GM06990 (cell line): ENCODE results near the gene ADCY5.

Experiments used
- DNase-seq: peaks from one replicate; pipeline ENCODE4 v3.0.0-alpha.2; 2011; ENCODE audit not compliant: insufficient read length; ENCODE audit errors: extremely low read depth
- H3K27me3 ChIP-seq: replicated peaks from 2 replicates; pipeline ENCODE4 v1.6.0; 2011; ENCODE audit warnings: low read length; ENCODE audit not compliant: control insufficient read depth, insufficient read depth
- H3K36me3 ChIP-seq: 2 replicates; pipeline ENCODE4 v1.5.1; 2011; ENCODE audit warnings: low read length; ENCODE audit not compliant: control insufficient read depth, insufficient read depth
- H3K4me3 ChIP-seq: replicated peaks from 2 replicates; pipeline ENCODE4 v1.5.1; 2011; ENCODE audit warnings: low read depth, mild to moderate bottlenecking, control low read depth, low read length
- TF ChIP-seq, protein P1 (sequence below): IDR thresholded peaks from 2 replicates; pipeline ENCODE4 v1.5.1; 2011; ENCODE audit warnings: low read length, control low read depth, mild to moderate bottlenecking, inconsistent platforms; ENCODE audit not compliant: insufficient read depth, poor library complexity, severe bottlenecking

Gene ADCY5

DNA sequence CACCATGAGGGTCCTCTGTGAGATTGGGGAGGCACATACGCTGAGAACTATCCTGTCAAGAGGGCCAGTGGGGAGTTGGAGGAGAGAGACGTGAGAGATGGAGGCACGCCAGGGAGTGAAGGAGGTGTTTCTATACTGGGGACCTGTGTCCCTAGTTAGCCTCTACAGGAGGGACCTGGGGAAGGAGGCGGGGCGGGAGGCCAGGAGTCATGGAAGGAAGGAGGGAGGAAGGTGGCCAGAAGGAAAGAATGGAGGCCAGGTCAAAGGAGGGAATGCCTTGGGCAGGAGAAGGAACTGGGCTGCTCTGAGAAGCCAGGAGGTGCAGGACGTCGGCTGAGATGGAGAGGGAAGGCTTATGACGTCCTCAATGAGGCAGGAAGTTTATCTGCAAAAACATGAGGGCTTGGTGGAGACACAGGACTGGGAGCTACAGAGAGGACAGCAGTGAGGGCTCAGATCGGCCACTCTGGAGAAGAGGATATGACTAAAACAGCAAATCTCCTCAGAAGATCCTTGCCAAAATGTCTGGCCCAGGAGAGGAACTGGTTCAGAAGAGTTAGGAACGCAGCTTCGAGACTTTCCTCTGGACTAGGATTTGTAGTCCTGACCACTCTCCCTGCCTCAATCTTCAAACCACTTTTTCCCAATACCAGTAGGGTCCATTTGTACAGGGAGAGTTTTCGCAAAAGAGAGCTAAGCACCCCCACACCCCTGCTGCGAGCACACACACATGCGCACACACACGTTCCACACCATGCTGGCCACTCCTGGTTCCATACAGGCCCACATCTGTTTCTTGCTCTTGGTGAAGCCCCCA lies 59.9 kb downstream of the ADCY5 start:
- no peak for DNase-seq
- TF ChIP-seq, protein P1, sequence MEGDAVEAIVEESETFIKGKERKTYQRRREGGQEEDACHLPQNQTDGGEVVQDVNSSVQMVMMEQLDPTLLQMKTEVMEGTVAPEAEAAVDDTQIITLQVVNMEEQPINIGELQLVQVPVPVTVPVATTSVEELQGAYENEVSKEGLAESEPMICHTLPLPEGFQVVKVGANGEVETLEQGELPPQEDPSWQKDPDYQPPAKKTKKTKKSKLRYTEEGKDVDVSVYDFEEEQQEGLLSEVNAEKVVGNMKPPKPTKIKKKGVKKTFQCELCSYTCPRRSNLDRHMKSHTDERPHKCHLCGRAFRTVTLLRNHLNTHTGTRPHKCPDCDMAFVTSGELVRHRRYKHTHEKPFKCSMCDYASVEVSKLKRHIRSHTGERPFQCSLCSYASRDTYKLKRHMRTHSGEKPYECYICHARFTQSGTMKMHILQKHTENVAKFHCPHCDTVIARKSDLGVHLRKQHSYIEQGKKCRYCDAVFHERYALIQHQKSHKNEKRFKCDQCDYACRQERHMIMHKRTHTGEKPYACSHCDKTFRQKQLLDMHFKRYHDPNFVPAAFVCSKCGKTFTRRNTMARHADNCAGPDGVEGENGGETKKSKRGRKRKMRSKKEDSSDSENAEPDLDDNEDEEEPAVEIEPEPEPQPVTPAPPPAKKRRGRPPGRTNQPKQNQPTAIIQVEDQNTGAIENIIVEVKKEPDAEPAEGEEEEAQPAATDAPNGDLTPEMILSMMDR: no peak

DNA sequence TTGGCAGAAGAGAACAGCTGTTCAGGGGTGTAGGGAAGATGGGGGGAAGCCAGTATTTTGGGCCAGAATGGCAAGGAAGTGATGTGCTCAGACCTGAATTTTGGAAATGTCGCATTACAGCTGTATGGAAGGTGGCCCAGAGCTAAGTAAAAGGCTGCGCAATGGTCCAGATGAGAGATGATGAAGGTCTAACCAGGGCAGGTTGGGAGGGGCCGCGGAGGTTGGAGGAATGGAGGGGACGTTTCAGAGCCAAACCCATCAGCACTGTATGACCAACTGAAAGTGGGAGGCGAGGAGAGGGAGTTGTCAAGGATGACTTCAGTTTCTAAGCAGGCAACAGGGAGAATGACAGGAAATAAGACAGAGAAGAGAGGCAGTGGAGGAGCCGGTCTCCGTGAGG lies 60.8 kb downstream of the ADCY5 start:
- DNase-seq: no peak
- TF ChIP-seq, protein P1: no peak
- Histone ChIP-seq H3K4me3 (no peak overlapping the region), H3K36me3 (no peaks in the 10 kb centered on the region), H3K27me3 (peaks cover 4% of the 10 kb centered on the region)

More for the DNA sequence above, 59.9 kb downstream of the ADCY5 start:
- no peaks in the 10 kb centered on the region for H3K36me3 ChIP-seq
- H3K27me3 ChIP-seq: peaks cover 4% of the 10 kb centered on the region
- H3K4me3 ChIP-seq: no peak overlapping the region

DNA sequence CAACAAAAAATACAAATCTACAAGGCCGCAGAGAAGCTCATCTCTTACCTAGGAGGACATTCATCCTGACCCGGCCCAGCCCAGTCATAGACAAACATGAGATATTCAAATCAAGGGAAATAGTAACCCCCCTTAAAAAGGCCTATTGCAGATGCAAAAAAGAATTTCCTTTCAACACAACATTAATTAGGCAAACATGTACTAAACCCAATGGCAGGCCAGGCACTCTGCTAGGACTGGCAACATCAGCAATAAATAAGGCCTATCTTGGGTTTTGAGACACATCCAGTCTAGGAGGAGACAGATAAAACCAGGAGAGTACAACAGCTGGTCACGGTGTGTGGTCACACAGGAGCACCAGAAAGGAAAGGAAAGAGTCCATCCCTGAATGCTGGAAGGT lies 61.4 kb downstream of the ADCY5 start:
- peaks cover 4% of the 10 kb centered on the region for H3K27me3 ChIP-seq
- TF ChIP-seq, protein P1: no peak
- no peak for DNase-seq

DNA sequence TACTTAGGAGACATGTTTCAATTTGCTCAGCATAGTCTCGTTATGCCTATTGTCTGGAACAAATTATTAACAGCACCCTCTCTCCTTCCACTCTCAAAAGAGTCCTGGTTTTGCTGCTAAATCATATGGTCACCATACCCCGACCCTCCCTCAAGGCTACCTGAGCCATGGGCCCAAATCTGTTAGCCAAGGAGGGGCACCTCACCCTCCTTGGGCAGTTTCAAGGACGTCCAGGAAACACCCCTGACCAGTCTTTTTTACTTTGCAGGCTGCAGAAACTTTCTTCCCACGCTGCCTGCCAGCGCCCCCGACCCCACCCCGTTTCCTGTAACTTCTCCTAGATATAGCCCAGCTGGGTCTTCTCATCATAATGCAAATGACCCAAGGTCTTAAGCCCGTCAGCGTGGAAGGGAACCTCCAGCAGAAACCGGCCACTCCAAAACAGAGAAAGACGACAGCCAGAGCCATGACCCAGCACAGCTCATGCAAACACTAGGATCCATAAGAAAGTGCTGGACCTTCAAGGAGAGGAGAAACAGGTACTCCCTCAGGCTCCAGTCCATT lies 62.3 kb downstream of the ADCY5 start:
- TF ChIP-seq, protein P1: no peak
- H3K4me3 ChIP-seq: no peak overlapping the region
- H3K27me3 ChIP-seq: peaks cover 4% of the 10 kb centered on the region
- DNase-seq: no peak
- no peaks in the 10 kb centered on the region for H3K36me3 ChIP-seq

More for the DNA sequence above, 61.4 kb downstream of the ADCY5 start:
- no peaks in the 10 kb centered on the region for H3K36me3 ChIP-seq
- no peak overlapping the region for H3K4me3 ChIP-seq

DNA sequence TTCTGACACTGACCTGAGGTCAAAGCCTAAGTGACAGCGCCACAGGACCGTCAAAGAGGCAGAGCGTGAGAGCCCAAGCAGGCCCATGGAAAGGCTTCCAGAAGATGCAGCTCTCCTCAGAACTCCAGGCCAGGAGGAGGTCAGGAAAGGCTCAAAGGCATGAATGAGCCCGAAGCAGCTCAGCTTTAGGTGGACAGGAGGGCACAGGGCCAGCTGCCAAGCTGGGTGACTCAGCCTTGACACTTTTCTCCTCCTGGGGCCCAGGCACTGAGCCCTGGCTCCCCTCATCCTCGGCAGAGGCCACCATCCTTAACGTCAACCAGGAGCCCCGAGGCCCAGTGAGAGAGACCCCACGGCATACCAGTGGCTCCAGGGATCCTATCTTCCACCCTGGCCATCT lies 62.9 kb downstream of the ADCY5 start:
- H3K36me3 ChIP-seq: no peaks in the 10 kb centered on the region
- DNase-seq: no peak
- peaks cover 4% of the 10 kb centered on the region for H3K27me3 ChIP-seq
- H3K4me3 ChIP-seq: no peak overlapping the region
- TF ChIP-seq, protein P1: no peak
